Measurements from ENCODE around the gene HNRNPA3. TPM values are rescaled to one million over a fixed set of nuclear protein-coding genes. Genes with fewer than 3 reads are reported as not detected.
A peak's percentile ranks its signal among the peaks of the same experiment; 100 is the strongest.

Gene HNRNPA3
- total and polyA plus RNA-seq, 2 of the 13 experiments (the other 11 are each of a cell fraction or from before 2014, with no cell fraction given), result 73.3 to 97.7 TPM

GRCh38 chr2:177212891-177213856 lies 580 bp downstream of the HNRNPA3 start (continued):
- TF ChIP-seq, protein P1, sequence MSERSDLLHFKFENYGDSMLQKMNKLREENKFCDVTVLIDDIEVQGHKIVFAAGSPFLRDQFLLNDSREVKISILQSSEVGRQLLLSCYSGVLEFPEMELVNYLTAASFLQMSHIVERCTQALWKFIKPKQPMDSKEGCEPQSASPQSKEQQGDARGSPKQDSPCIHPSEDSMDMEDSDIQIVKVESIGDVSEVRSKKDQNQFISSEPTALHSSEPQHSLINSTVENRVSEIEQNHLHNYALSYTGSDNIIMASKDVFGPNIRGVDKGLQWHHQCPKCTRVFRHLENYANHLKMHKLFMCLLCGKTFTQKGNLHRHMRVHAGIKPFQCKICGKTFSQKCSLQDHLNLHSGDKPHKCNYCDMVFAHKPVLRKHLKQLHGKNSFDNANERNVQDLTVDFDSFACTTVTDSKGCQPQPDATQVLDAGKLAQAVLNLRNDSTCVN (CRISPR knock-in tag; IDR thresholded peaks at IDR 0.05; ENCODE audit: borderline replicate concordance), result peak; percentile 71
- TF ChIP-seq HDAC6 (IDR thresholded peaks at IDR 0.05; ENCODE audit: low read depth, low read length) (0 out of 2 replicates have a peak, but pooled peaks have one; percentile 49), SAP130 (CRISPR knock-in tag; IDR thresholded peaks at IDR 0.05; ENCODE audit: low read depth) (peak; percentile 94), ZNF891 (CRISPR knock-in tag; IDR thresholded peaks at IDR 0.05) (peak; percentile 50), THYN1 (CRISPR knock-in tag; IDR thresholded peaks at IDR 0.05; ENCODE audit: borderline replicate concordance, low read depth) (0 out of 2 replicates have a peak, but pooled peaks have one; percentile 70), TBP (CRISPR knock-in tag; IDR thresholded peaks at IDR 0.05) (no peak), ARNT2 (CRISPR knock-in tag; IDR thresholded peaks at IDR 0.05; ENCODE audit: low read depth) (peak; percentile 93), ZNF441 (CRISPR knock-in tag; IDR thresholded peaks at IDR 0.05; ENCODE audit: borderline replicate concordance) (peak; percentile 84), NR1H2 (CRISPR knock-in tag; IDR thresholded peaks at IDR 0.05; ENCODE audit: borderline replicate concordance, low read depth) (no peak), ZFP37 (CRISPR knock-in tag; IDR thresholded peaks at IDR 0.05; ENCODE audit: borderline replicate concordance) (no peak), U2AF2 (IDR thresholded peaks at IDR 0.05; ENCODE audit: low read depth, low read length) (no peak), ATF5 (CRISPR knock-in tag; IDR thresholded peaks at IDR 0.05; ENCODE audit: low read depth) (no peak), ZFP36L2 (CRISPR knock-in tag; IDR thresholded peaks at IDR 0.05) (0 out of 2 replicates have a peak, but pooled peaks have one; percentile 74), FOXC1 (CRISPR knock-in tag; IDR thresholded peaks at IDR 0.05; ENCODE audit: borderline replicate concordance) (peak; percentile 53), SIX1 (CRISPR knock-in tag; IDR thresholded peaks at IDR 0.05; ENCODE audit: borderline replicate concordance) (peak; percentile 83), RAD21 (CRISPR knock-in tag; IDR thresholded peaks at IDR 0.05) (peak; percentile 77; the same call in 1 of the 2 replicates), KDM5A (IDR thresholded peaks at IDR 0.05; ENCODE audit: borderline replicate concordance, low read length) (peak; percentile 60; the same call in 1 of the 2 replicates), ZNF263 (CRISPR knock-in tag; IDR thresholded peaks at IDR 0.05) (no peak), ESRRA (CRISPR knock-in tag; IDR thresholded peaks at IDR 0.05; ENCODE audit: low read depth) (0 out of 2 replicates have a peak, but pooled peaks have one; percentile 54), HOXA7 (CRISPR knock-in tag; IDR thresholded peaks at IDR 0.05) (no peak)
- TF ChIP-seq, protein P2, sequence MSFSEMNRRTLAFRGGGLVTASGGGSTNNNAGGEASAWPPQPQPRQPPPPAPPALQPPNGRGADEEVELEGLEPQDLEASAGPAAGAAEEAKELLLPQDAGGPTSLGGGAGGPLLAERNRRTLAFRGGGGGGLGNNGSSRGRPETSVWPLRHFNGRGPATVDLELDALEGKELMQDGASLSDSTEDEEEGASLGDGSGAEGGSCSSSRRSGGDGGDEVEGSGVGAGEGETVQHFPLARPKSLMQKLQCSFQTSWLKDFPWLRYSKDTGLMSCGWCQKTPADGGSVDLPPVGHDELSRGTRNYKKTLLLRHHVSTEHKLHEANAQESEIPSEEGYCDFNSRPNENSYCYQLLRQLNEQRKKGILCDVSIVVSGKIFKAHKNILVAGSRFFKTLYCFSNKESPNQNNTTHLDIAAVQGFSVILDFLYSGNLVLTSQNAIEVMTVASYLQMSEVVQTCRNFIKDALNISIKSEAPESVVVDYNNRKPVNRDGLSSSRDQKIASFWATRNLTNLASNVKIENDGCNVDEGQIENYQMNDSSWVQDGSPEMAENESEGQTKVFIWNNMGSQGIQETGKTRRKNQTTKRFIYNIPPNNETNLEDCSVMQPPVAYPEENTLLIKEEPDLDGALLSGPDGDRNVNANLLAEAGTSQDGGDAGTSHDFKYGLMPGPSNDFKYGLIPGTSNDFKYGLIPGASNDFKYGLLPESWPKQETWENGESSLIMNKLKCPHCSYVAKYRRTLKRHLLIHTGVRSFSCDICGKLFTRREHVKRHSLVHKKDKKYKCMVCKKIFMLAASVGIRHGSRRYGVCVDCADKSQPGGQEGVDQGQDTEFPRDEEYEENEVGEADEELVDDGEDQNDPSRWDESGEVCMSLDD (CRISPR knock-in tag; IDR thresholded peaks at IDR 0.05; ENCODE audit: borderline replicate concordance), result no peak

Measured in HepG2 (cell line).